ENCODE results near the gene UBL4A. TPM values are rescaled to one million over a fixed set of nuclear protein-coding genes. Genes with fewer than 3 reads are reported as not detected.
A peak's percentile ranks its signal among the peaks of the same experiment; 100 is the strongest.

UBL4A gene
- total and polyA plus RNA-seq, 9 of the 15 experiments (the other 6 are each of a cell fraction or from before 2014, with no cell fraction given), result 15.2 to 140 (median 100) TPM

DNA sequence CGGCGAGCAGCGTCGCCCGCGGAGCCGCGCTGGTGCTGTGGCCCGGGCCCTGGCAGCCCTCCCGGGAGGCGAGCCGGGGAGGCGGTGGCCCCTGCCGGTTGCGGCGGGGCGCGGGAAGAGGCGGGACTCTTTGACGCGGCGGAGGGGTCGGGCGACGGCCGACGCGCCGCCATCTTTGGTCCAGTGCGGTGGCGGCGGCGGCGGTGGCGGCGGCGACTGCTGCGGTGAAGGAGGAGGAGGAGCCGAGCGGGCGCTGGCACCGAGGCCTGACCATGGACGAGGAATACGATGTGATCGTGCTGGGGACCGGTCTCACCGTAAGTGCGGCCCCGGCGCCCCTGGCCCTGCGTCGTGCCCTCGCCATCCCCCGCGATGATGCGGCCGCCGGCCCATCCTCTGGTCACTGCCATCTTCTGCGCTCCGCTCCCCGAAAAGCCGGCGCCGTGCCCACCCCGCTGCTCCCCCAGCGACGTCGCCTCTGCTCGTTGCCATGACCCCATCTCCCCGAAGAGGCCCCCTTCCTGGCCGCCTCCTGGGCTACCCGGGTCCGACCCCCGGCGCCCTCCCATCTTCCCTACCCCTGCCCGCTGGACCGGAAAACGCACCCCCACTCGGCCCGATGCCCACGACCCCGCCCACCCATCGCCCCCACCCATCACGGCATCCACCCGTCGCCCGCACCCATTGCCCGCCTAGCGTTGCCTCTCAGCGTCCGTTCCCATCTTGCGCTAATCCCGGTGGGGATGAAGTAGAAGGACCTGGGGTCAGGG, 49.2 kb downstream of the UBL4A start, which contains the start of gene GDI1:
Gene GDI1 (plus strand): TSS at position 172 of the 770 bp plus-strand sequence. CDS start 101 bp downstream, at position 273.
- peaks cover 22% of the 10 kb centered on the region for H3K79me2 ChIP-seq (ENCODE audit: control insufficient read depth, insufficient read depth, low read length)
- no peaks in the 10 kb centered on the region for H3K27me3 ChIP-seq (ENCODE audit: control insufficient read depth in 2 of 2, insufficient read depth in 2 of 2, low read length in 2 of 2)
- peak within 1 kb of the TSS; percentile 83; the same call in 2 of the 3 replicates for H3K27ac ChIP-seq (ENCODE audit: extremely low read depth, low read depth, low read length)
- in situ Hi-C loops (cut with MboI), result no loop called here
- peak within 1 kb of the TSS; percentile 63 to 91; a peak in 3 of 4 replicates for H3K9ac ChIP-seq (ENCODE audit: insufficient read depth in 1 of 2, low read depth in 2 of 2, low read length in 2 of 2)
- no TSS peak for BruUV-seq (replicated peaks)
- peak within 1 kb of the TSS; percentile 84 for H3K4me2 ChIP-seq (ENCODE audit: insufficient read depth, low read length)
- ChIA-PET CTCF (ENCODE audit: low intra/inter-chr PET ratio) (no interaction called here), POLR2A (no interaction called here)
- peak in 3 of 4 experiments; percentile 59 to 68 (median 66) for DNase-seq (ENCODE audit: extremely low read depth in 1 of 4, low spot score in 3 of 4)
- peak within 1 kb of the TSS; percentile 79; the same call in 1 of the 2 replicates for H2AFZ ChIP-seq (ENCODE audit: low read depth, low read length)
- H3K4me3 ChIP-seq, result peak within 1 kb of the TSS; percentile 68
- WGBS (ENCODE audit: insufficient coverage, low coverage, missing lambda C conversion rate), result 0% methylated on average over 5 of the region's 93 CpGs
- H3K9me3 ChIP-seq (replicated peaks; ENCODE audit: control insufficient read depth, insufficient read depth, low read depth, low read length), result no peaks in the 10 kb centered on the region
- peaks cover 2 to 40% of the 10 kb centered on the region in 2 experiments; a peak in 4 of 5 replicates for H3K4me1 ChIP-seq (replicated peaks in 1 of 2; ENCODE audit: control insufficient read depth in 2 of 2, insufficient read depth in 2 of 2, low read length in 2 of 2)
- peaks cover 5% of the 10 kb centered on the region; the same call in 1 of the 2 replicates for H4K20me1 ChIP-seq (replicated peaks; ENCODE audit: control insufficient read depth, insufficient read depth, low read length)
- peak; percentile 76 for ATAC-seq
- intact Hi-C loops (cut with micrococcal nuclease), result no loop called here
- no peak for FAIRE-seq
- H3K9me1 ChIP-seq (ENCODE audit: control insufficient read depth, insufficient read depth, low read length), result peaks cover 3% of the 10 kb centered on the region
- peaks cover 73% of the 10 kb centered on the region; the same call in 2 of the 3 replicates for H3K36me3 ChIP-seq (ENCODE audit: control insufficient read depth, insufficient read depth, low read length)
- TF ChIP-seq, protein P1, sequence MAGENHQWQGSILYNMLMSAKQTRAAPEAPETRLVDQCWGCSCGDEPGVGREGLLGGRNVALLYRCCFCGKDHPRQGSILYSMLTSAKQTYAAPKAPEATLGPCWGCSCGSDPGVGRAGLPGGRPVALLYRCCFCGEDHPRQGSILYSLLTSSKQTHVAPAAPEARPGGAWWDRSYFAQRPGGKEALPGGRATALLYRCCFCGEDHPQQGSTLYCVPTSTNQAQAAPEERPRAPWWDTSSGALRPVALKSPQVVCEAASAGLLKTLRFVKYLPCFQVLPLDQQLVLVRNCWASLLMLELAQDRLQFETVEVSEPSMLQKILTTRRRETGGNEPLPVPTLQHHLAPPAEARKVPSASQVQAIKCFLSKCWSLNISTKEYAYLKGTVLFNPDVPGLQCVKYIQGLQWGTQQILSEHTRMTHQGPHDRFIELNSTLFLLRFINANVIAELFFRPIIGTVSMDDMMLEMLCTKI (IDR thresholded peaks at IDR 0.05; ENCODE audit: partially characterized antibody), result no peak
- TF ChIP-seq KLF13 (tag; IDR thresholded peaks at IDR 0.05; ENCODE audit: borderline replicate concordance, low read depth) (0 out of 2 replicates have a peak, but pooled peaks have one; percentile 30), CREM (IDR thresholded peaks at IDR 0.05; ENCODE audit: low read depth) (peak; percentile 50; the same call in 1 of the 2 replicates), FOXA1 (IDR thresholded peaks at IDR 0.05; ENCODE audit: borderline replicate concordance) (no peak), ARID1B (IDR thresholded peaks at IDR 0.05) (no peak), ZNF695 (CRISPR knock-in tag; IDR thresholded peaks at IDR 0.05) (no peak), RB1 (IDR thresholded peaks at IDR 0.05; ENCODE audit: low read depth) (peak; percentile 77; the same call in 1 of the 2 replicates), ZBTB1 (CRISPR knock-in tag; IDR thresholded peaks at IDR 0.05; ENCODE audit: borderline replicate concordance, low read depth) (peak; percentile 99), SREBF2 (CRISPR knock-in tag; IDR thresholded peaks at IDR 0.05) (no peak), TAF7 (tag; IDR thresholded peaks at IDR 0.05) (0 out of 2 replicates have a peak, but pooled peaks have one; percentile 24)
- TF ChIP-seq, protein P2, sequence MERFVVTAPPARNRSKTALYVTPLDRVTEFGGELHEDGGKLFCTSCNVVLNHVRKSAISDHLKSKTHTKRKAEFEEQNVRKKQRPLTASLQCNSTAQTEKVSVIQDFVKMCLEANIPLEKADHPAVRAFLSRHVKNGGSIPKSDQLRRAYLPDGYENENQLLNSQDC (CRISPR knock-in tag; IDR thresholded peaks at IDR 0.05), result peak; percentile 89; the same call in 1 of the 2 replicates
- TF ChIP-seq, protein P3, sequence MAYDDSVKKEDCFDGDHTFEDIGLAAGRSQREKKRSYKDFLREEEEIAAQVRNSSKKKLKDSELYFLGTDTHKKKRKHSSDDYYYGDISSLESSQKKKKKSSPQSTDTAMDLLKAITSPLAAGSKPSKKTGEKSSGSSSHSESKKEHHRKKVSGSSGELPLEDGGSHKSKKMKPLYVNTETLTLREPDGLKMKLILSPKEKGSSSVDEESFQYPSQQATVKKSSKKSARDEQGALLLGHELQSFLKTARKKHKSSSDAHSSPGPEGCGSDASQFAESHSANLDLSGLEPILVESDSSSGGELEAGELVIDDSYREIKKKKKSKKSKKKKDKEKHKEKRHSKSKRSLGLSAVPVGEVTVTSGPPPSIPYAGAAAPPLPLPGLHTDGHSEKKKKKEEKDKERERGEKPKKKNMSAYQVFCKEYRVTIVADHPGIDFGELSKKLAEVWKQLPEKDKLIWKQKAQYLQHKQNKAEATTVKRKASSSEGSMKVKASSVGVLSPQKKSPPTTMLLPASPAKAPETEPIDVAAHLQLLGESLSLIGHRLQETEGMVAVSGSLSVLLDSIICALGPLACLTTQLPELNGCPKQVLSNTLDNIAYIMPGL (CRISPR knock-in tag; IDR thresholded peaks at IDR 0.05), result no peak
- TF ChIP-seq, protein P4, sequence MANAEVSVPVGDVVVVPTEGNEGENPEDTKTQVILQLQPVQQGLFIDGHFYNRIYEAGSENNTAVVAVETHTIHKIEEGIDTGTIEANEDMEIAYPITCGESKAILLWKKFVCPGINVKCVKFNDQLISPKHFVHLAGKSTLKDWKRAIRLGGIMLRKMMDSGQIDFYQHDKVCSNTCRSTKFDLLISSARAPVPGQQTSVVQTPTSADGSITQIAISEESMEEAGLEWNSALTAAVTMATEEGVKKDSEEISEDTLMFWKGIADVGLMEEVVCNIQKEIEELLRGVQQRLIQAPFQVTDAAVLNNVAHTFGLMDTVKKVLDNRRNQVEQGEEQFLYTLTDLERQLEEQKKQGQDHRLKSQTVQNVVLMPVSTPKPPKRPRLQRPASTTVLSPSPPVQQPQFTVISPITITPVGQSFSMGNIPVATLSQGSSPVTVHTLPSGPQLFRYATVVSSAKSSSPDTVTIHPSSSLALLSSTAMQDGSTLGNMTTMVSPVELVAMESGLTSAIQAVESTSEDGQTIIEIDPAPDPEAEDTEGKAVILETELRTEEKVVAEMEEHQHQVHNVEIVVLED (CRISPR knock-in tag; IDR thresholded peaks at IDR 0.05), result peak; percentile 83
- TF ChIP-seq, protein P5, sequence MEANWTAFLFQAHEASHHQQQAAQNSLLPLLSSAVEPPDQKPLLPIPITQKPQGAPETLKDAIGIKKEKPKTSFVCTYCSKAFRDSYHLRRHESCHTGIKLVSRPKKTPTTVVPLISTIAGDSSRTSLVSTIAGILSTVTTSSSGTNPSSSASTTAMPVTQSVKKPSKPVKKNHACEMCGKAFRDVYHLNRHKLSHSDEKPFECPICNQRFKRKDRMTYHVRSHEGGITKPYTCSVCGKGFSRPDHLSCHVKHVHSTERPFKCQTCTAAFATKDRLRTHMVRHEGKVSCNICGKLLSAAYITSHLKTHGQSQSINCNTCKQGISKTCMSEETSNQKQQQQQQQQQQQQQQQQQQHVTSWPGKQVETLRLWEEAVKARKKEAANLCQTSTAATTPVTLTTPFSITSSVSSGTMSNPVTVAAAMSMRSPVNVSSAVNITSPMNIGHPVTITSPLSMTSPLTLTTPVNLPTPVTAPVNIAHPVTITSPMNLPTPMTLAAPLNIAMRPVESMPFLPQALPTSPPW (CRISPR knock-in tag; IDR thresholded peaks at IDR 0.05), result peak; percentile 93
